DMS 273 treated with DMSO at 0.1 percent for 48 hours (cell line): ENCODE measurements around the gene BCL2.
"Not testable (repeated sequence)": the region's sequence is repeated elsewhere in the genome, so short reads cannot be mapped to it uniquely, and the experiment has no call there.

Experiments used
- DNase-seq: peaks from one replicate; lab custom pipeline; 2025; lab: John Stamatoyannopoulos, UW

The BCL2 gene

GRCh38 chr18:63198868-63199742 lies 120.5 kb downstream of the BCL2 start:
- DNase-seq, result no peak

- no peak for DNase-seq
Measured at GRCh38 chr18:63198098-63198760, 121.3 kb downstream of the BCL2 start.

- no peak for DNase-seq
Measured at GRCh38 chr18:63197246-63197869, 122.2 kb downstream of the BCL2 start.

GRCh38 chr18:63195326-63196159 lies 124.0 kb downstream of the BCL2 start:
- no peak for DNase-seq

GRCh38 chr18:63192885-63193349 lies 126.7 kb downstream of the BCL2 start:
- DNase-seq, result no peak

- no peak for DNase-seq
Measured at GRCh38 chr18:63192126-63192884, 127.3 kb downstream of the BCL2 start.

GRCh38 chr18:63191413-63191812 lies 128.2 kb downstream of the BCL2 start:
- no peak for DNase-seq

- not testable (repeated sequence) for DNase-seq
Measured at GRCh38 chr18:63190838-63191237, 128.7 kb downstream of the BCL2 start.

GRCh38 chr18:63189817-63190216 lies 129.8 kb downstream of the BCL2 start:
- DNase-seq, result no peak

- DNase-seq, result no peak
Measured at GRCh38 chr18:63189041-63189440, 130.5 kb downstream of the BCL2 start.

GRCh38 chr18:63187791-63188460 lies 131.6 kb downstream of the BCL2 start:
- DNase-seq, result no peak

GRCh38 chr18:63187223-63187574 lies 132.4 kb downstream of the BCL2 start:
- DNase-seq, result no peak

GRCh38 chr18:63186520-63187222 lies 132.9 kb downstream of the BCL2 start:
- DNase-seq, result no peak

GRCh38 chr18:63185984-63186383 lies 133.6 kb downstream of the BCL2 start:
- DNase-seq, result no peak

GRCh38 chr18:63183952-63184770 lies 135.4 kb downstream of the BCL2 start:
- DNase-seq, result no peak

- no peak for DNase-seq
Measured at GRCh38 chr18:63183378-63183777, 136.2 kb downstream of the BCL2 start.

GRCh38 chr18:63182861-63183260 lies 136.7 kb downstream of the BCL2 start:
- DNase-seq, result no peak

- DNase-seq, result no peak
Measured at GRCh38 chr18:63182310-63182772, 137.2 kb downstream of the BCL2 start.

GRCh38 chr18:63181706-63182309 lies 137.8 kb downstream of the BCL2 start:
- no peak for DNase-seq
